ENCODE results near the gene SAMD3.

- no peak for TF ChIP-seq POLR2AphosphoS5 (IDR thresholded peaks at IDR 0.05)
- TF ChIP-seq, protein P1, sequence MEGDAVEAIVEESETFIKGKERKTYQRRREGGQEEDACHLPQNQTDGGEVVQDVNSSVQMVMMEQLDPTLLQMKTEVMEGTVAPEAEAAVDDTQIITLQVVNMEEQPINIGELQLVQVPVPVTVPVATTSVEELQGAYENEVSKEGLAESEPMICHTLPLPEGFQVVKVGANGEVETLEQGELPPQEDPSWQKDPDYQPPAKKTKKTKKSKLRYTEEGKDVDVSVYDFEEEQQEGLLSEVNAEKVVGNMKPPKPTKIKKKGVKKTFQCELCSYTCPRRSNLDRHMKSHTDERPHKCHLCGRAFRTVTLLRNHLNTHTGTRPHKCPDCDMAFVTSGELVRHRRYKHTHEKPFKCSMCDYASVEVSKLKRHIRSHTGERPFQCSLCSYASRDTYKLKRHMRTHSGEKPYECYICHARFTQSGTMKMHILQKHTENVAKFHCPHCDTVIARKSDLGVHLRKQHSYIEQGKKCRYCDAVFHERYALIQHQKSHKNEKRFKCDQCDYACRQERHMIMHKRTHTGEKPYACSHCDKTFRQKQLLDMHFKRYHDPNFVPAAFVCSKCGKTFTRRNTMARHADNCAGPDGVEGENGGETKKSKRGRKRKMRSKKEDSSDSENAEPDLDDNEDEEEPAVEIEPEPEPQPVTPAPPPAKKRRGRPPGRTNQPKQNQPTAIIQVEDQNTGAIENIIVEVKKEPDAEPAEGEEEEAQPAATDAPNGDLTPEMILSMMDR (IDR thresholded peaks at IDR 0.05) = no peak
These were observed 6.1 kb downstream of the SAMD3 start for GRCh38 chr6:130216620-130217019.
